Nephron (organoid): Measurements from ENCODE around the gene COPS7A.
A peak's percentile ranks its signal among the peaks of the same experiment; 100 is the strongest.

ENCODE experiments used
- H3K27ac Mint-ChIP-seq, 3 experiments: 2 replicates each; pipeline ENCODE4 v1.8.0; 2020; ENCODE audit warnings: mixed read lengths in 3 of 3, mild to moderate bottlenecking in 2 of 3, moderate library complexity in 1 of 3
- H3K27me3 Mint-ChIP-seq: 2 replicates; pipeline ENCODE4 v1.8.0; 2021; ENCODE audit warnings: low read depth, mild to moderate bottlenecking, moderate library complexity, mixed read lengths
- H3K36me3 Mint-ChIP-seq: 2 replicates; pipeline ENCODE4 v1.8.0; 2020; ENCODE audit warnings: low read depth, mixed read lengths
- H3K4me1 Mint-ChIP-seq: 2 replicates; pipeline ENCODE4 v1.8.0; 2020; ENCODE audit warnings: mixed read lengths
- H3K4me3 Mint-ChIP-seq, 3 experiments: 2 replicates each; pipeline ENCODE4 v1.8.0; 2020; ENCODE audit warnings: mild to moderate bottlenecking in 3 of 3, mixed read lengths in 3 of 3, moderate library complexity in 2 of 3
- H3K9me3 Mint-ChIP-seq: 2 replicates; pipeline ENCODE4 v1.8.0; 2020; ENCODE audit warnings: mixed read lengths
- TF ChIP-seq, protein P1 (sequence below), 3 experiments: fragments of 200-600 bp; sonication (generic); IDR thresholded peaks; one replicate each; pipeline ENCODE4 v1.5.0; 2021; ENCODE audit warnings: antibody characterized with exemption in 3 of 3; ENCODE audit not compliant: unreplicated experiment in 3 of 3

The COPS7A gene

DNA sequence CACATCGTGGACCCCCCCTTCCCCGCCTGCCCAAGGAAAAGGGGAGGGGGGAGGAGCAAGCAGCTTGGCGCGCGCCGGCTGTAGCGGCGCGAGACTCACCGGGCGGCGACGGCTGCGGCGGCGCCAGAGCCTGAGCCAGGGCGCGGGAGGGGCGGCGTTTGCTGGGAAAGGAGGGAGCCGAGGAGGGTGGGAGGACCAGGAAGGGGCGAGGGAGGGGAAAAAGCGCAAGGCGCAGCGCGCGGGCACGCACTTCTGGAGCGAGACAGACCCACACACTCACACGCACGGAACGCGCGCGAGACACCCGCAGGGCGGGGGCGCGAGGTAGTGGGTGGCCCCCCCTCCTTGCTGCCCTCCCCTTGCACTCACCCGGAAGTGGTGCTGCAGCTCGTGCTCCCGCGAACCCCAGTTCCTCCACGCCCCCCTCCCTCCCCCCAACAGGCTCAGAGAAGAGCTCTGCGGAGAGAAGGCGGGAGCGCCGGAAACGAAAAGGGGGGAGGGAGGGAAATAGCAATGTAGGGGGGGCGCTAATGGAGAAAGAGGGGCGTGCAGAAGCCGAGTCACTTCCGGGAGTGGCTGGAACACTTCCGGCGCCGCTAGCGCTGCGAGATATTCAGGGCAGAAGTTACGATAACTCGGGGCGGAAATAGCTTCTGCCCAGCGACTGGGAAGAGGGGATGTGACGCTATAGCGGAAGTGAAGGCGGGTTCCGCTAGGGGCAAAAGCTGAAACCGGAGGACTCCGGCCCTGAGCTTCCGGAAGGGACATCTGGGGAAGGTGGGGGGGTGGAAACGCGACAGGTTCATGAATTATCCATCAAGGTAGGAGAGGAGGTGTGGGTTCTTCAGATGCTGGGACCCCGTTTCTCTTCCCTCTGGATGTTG, 34.6 kb upstream of the COPS7A start, which contains the start of gene ZNF384:
ZNF384 (minus strand) TSS at position 377 of the 884 bp plus-strand sequence. CDS start 9,855 bp downstream, outside the sequence.
- Mint-ChIP-seq H3K4me3 (peak within 1 kb of the TSS; percentile 94 to 97 (median 97)), H3K36me3 (peaks cover 12% of the 10 kb centered on the region), H3K9me3 (no peaks in the 10 kb centered on the region), H3K4me1 (peaks cover 49% of the 10 kb centered on the region), H3K27ac (peak within 1 kb of the TSS; percentile 97 to 99 (median 99)), H3K27me3 (no peaks in the 10 kb centered on the region)
- TF ChIP-seq, protein P1, sequence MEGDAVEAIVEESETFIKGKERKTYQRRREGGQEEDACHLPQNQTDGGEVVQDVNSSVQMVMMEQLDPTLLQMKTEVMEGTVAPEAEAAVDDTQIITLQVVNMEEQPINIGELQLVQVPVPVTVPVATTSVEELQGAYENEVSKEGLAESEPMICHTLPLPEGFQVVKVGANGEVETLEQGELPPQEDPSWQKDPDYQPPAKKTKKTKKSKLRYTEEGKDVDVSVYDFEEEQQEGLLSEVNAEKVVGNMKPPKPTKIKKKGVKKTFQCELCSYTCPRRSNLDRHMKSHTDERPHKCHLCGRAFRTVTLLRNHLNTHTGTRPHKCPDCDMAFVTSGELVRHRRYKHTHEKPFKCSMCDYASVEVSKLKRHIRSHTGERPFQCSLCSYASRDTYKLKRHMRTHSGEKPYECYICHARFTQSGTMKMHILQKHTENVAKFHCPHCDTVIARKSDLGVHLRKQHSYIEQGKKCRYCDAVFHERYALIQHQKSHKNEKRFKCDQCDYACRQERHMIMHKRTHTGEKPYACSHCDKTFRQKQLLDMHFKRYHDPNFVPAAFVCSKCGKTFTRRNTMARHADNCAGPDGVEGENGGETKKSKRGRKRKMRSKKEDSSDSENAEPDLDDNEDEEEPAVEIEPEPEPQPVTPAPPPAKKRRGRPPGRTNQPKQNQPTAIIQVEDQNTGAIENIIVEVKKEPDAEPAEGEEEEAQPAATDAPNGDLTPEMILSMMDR (IDR thresholded peaks at IDR 0.05; ENCODE audit: unreplicated experiment in 3 of 3), result peak in 1 of 3 experiments; percentile 17

- Mint-ChIP-seq H3K27ac (no peak overlapping the region), H3K4me3 (peak overlapping the region; percentile 94 to 97 (median 97)), H3K4me1 (peaks cover 39% of the 10 kb centered on the region), H3K27me3 (no peaks in the 10 kb centered on the region), H3K9me3 (no peaks in the 10 kb centered on the region), H3K36me3 (peaks cover 10% of the 10 kb centered on the region)
- TF ChIP-seq, protein P1 (IDR thresholded peaks at IDR 0.05; ENCODE audit: unreplicated experiment in 3 of 3), result no peak
Observed at GRCh38 chr12:6691473-6691872, 32.4 kb upstream of the COPS7A start.

- peaks cover 25% of the 10 kb centered on the region for H3K4me1 Mint-ChIP-seq
- H3K27ac Mint-ChIP-seq, result peak overlapping the region in 2 of 3 experiments; percentile 37 to 49
- no peaks in the 10 kb centered on the region for H3K9me3 Mint-ChIP-seq
- TF ChIP-seq, protein P1 (IDR thresholded peaks at IDR 0.05; ENCODE audit: unreplicated experiment in 3 of 3), result no peak
- peak overlapping the region; percentile 56 to 74 (median 60) for H3K4me3 Mint-ChIP-seq
- peaks cover 5% of the 10 kb centered on the region for H3K36me3 Mint-ChIP-seq
- H3K27me3 Mint-ChIP-seq, result peaks cover 3% of the 10 kb centered on the region
Observed at GRCh38 chr12:6692888-6693287, 31.0 kb upstream of the COPS7A start.

DNA sequence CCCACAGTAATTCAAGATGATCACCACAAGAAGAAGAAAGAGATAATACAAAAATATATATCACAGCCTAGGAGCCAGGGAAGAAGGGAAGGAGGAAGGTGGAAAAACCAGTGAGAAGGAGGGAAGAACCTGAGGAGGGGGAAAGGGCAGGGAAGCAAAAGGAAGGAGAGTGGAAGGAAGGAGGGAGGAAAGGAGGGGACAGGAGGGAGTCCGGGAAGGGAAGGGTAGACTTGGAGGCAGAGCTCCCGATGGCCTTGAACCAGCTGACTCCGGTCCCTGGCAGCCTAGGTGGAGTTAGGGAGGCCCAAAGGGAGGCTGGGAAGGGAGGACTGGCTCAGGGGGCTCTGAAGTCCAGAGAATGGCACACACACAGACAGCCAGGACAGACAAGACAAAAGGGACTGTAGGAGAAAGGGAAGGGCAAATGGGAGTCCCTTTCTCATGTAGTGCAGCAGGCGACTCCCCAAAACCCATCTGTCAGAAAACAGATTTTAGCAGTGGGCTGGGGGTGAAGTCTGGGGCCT, 30.0 kb upstream of the COPS7A start:
- peaks cover 12% of the 10 kb centered on the region for H3K27me3 Mint-ChIP-seq
- TF ChIP-seq, protein P1 (IDR thresholded peaks at IDR 0.05; ENCODE audit: unreplicated experiment in 3 of 3), result no peak
- H3K36me3 Mint-ChIP-seq, result peaks cover 4% of the 10 kb centered on the region
- peaks cover 20% of the 10 kb centered on the region for H3K4me1 Mint-ChIP-seq
- no peak overlapping the region for H3K4me3 Mint-ChIP-seq
- no peaks in the 10 kb centered on the region for H3K9me3 Mint-ChIP-seq
- H3K27ac Mint-ChIP-seq, result no peak overlapping the region

GRCh38 chr12:6694701-6695100, 29.1 kb upstream of the COPS7A start:
- H3K27ac Mint-ChIP-seq, result peak overlapping the region in 1 of 3 experiments; percentile 18
- no peaks in the 10 kb centered on the region for H3K9me3 Mint-ChIP-seq
- peaks cover 24% of the 10 kb centered on the region for H3K4me1 Mint-ChIP-seq
- peaks cover 20% of the 10 kb centered on the region for H3K27me3 Mint-ChIP-seq
- TF ChIP-seq, protein P1 (IDR thresholded peaks at IDR 0.05; ENCODE audit: unreplicated experiment in 3 of 3), result no peak
- H3K4me3 Mint-ChIP-seq, result peak overlapping the region in 1 of 3 experiments; percentile 4
- H3K36me3 Mint-ChIP-seq, result peaks cover 4% of the 10 kb centered on the region
